Naive thymus-derived CD8-positive, alpha-beta T cell (primary cell): ENCODE measurements around the gene CYP46A1. TPM values are rescaled to one million over a fixed set of nuclear protein-coding genes. Genes with fewer than 3 reads are reported as not detected.
"Not testable (repeated sequence)": the region's sequence is repeated elsewhere in the genome, so short reads cannot be mapped to it uniquely, and the experiment has no call there.

Experiments
- ATAC-seq, 2 donors: fragments of 150-1000 bp; cut with Tn5 transposase in 1 of 2; sonication (Bioruptor Pico), chemical (Tn5 transposase) in 1 of 2; 1 replicate in 1 of 2; 2 replicates in 1 of 2; pipeline ENCODE4 v1.10.0; 2021; ENCODE audit warnings: mild to moderate bottlenecking in 2 of 2, moderate library complexity in 2 of 2
- POLR2A ChIA-PET: fragments of 350-600 bp; sonication (Branson Sonifier 250); formaldehyde crosslinking; loops from one replicate; lab custom pipeline; 2021; ENCODE audit warnings: antibody characterized with exemption; lab: Charles Lee
- DNase-seq, 10 donors: peaks; one replicate each; pipeline versions ENCODE4 v3.0.0 to v3.0.0-alpha.2; 2020 to 2022
- H3K27ac Mint-ChIP-seq, 10 donors: one replicate each; pipeline ENCODE4 v1.8.0; 2020 to 2022; ENCODE audit warnings: mild to moderate bottlenecking in 10 of 10, mixed read lengths in 10 of 10, moderate library complexity in 4 of 10, inconsistent platforms in 1 of 10
- H3K27me3 Mint-ChIP-seq, 5 donors: one replicate each; pipeline ENCODE4 v1.8.0; 2021 to 2022; ENCODE audit warnings: mixed read lengths in 5 of 5
- H3K36me3 Mint-ChIP-seq, 3 donors: one replicate each; pipeline ENCODE4 v1.8.0; 2020 to 2022; ENCODE audit warnings: mixed read lengths in 3 of 3, mild to moderate bottlenecking in 2 of 3, inconsistent platforms in 1 of 3
- H3K4me1 Mint-ChIP-seq, 4 donors: one replicate each; pipeline ENCODE4 v1.8.0; 2021 to 2022; ENCODE audit warnings: mixed read lengths in 4 of 4
- H3K4me3 Mint-ChIP-seq, 10 donors: one replicate each; pipeline ENCODE4 v1.8.0; 2020 to 2022; ENCODE audit warnings: mild to moderate bottlenecking in 10 of 10, mixed read lengths in 10 of 10, moderate library complexity in 6 of 10, inconsistent platforms in 1 of 10
- H3K9me3 Mint-ChIP-seq, 9 donors: one replicate each; pipeline ENCODE4 v1.8.0; 2020 to 2022; ENCODE audit warnings: mixed read lengths in 9 of 9, mild to moderate bottlenecking in 3 of 9, inconsistent platforms in 1 of 9, moderate library complexity in 1 of 9
- polyA plus RNA-seq, 3 donors: library from polyadenylated mRNA; unstranded; fragments of 300-500 nt; fragmentation: Illumina TruSeq; gene quantifications; one replicate each; pipeline ENCODE4 v1.2.3, GENCODE V29; 2021
- total RNA-seq, 8 experiments: library from RNA in 2 of 8; stranded (reverse) in 2 of 8; gene quantifications; one replicate each; pipeline ENCODE4 v1.2.3 and lab custom pipeline; 2021 to 2026

The CYP46A1 gene
- total and polyA plus RNA-seq, 5 experiments from 2014 or later: 0.02 to 0.44 (median 0.41) TPM; not detected in 2

DNA sequence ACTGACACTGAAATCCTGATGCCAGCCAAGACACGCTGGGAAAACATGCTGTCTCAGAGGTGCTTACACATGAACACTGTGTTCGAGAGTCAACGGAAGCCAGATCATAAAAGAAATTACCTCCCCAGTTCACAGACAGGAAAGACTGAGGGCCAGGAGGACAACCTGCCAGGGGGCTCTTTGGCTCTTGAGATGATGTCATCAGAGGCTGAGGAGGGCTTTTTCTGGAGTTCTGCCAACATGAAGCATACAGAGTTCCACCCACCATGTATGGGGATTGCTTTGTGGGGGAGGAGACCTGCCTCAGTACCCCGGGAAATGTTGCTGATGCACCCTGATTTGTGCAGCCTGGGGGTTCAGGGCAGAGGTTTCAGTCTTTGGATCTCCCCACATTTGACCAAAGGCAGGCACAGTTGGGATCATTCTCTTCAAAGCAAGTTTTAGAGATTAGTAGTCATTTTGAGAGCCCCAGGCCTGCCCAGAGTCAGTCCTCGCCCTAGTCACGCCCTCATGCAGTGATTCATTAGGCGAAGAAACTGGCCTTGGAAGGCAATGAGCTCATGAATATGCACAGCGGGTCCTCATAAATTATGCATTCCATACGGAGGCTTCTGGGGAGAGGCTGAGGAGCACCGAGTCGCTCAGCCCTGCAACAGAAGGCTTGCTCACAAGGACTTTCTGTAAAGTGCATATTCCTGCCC, 74.2 kb downstream of the CYP46A1 start:
- no peak overlapping the region for H3K27ac Mint-ChIP-seq
- peaks cover 0 to 2% (median 0%) of the 10 kb centered on the region in 9 donors for H3K9me3 Mint-ChIP-seq
- no peak for DNase-seq
- no peak for ATAC-seq
- H3K4me3 Mint-ChIP-seq: no peak overlapping the region
- POLR2A ChIA-PET: no interaction called here
- H3K36me3 Mint-ChIP-seq: no peaks in the 10 kb centered on the region
- H3K4me1 Mint-ChIP-seq: peaks cover 5 to 6% (median 5%) of the 10 kb centered on the region in 4 donors
- H3K27me3 Mint-ChIP-seq: peaks cover 11 to 39% (median 28%) of the 10 kb centered on the region in 5 donors

DNA sequence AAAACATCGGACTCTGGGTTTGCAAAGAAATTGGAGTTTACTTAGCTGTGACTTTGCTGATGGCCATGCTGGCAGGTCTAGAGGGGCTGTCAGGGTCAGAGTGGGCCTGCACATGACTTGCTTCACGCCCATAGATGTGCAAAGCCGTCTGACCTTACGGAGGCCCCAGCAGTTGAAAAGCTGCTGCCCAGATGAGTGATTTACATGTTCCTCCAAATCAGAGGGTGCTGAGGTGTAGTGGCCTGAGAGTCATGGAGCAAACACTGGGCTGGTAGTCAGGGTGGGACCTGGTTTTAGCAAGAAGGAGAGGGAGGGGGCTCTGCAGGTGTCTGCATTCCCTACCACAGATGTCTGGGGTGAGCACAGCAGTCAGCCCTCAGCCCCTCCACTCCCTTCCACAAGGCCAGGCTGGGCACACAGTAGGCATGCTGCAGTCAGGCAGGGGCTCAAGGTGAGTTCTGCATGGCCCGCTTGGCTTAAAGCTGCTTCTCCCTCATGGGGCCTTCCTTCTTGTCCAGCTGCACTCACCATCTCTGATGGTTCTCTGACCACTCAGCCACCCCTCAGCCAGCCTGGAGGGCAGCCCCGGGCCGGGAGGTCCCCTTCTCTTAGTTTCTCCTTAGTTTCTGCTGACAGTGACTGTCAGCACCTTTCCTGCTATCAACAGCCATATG, 74.9 kb downstream of the CYP46A1 start:
- Mint-ChIP-seq H3K4me1 (no peaks in the 10 kb centered on the region), H3K9me3 (peaks cover 0 to 2% (median 0%) of the 10 kb centered on the region in 9 donors), H3K36me3 (no peaks in the 10 kb centered on the region), H3K27me3 (peaks cover 5 to 32% (median 22%) of the 10 kb centered on the region in 5 donors), H3K27ac (peak overlapping the region in 1 of 10 donors; percentile 20), H3K4me3 (no peak overlapping the region)
- POLR2A ChIA-PET: no interaction called here
- ATAC-seq (no peak), DNase-seq (no peak)

DNA sequence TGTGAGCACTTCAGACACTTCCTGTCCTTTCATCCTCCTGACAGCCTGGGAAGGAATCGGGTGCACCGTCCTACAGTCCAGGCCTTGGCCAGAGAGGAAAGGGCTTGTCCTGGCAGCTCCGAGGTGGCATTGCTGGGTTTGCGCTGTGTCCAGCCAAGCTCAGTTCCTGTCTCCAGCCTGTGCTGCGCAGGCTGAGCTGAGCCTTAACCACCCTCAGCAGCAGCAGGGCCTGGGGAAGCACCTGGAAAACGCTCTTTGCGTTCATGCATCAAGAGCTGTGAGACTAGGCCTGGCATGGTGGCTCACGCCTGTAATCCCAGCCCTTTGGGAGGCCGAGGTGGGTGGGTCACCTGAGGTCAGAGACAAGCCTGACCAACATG, 75.4 kb downstream of the CYP46A1 start:
- Mint-ChIP-seq H3K4me3 (no peak overlapping the region), H3K27me3 (peaks cover 4 to 27% (median 16%) of the 10 kb centered on the region in 5 donors), H3K4me1 (no peaks in the 10 kb centered on the region), H3K27ac (no peak overlapping the region), H3K36me3 (no peaks in the 10 kb centered on the region), H3K9me3 (peaks cover 0 to 2% (median 0%) of the 10 kb centered on the region in 9 donors)
- DNase-seq: no peak
- no peak for ATAC-seq
- POLR2A ChIA-PET: no interaction called here

DNA sequence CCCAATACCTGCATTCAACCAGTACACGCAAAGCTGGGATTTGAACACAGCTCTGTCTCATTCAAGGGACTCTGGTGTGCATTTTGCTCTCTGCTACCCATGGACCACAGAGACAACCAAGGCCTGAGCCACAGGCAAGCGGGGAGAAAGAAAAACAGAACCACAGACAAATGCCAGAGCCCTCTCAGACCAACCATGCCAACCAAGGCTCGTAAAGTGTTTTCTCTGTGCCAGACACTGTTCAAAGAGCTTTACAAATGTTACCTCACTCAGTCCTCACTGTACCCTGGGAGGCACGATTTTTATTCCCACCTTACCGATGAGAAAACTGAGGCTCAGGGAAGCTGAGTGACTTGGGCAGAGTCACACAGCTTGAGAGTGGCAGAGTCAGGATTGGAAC, 76.7 kb downstream of the CYP46A1 start:
- H3K36me3 Mint-ChIP-seq: no peaks in the 10 kb centered on the region
- peaks cover 0 to 2% (median 0%) of the 10 kb centered on the region in 9 donors for H3K9me3 Mint-ChIP-seq
- no peak overlapping the region for H3K4me3 Mint-ChIP-seq
- ATAC-seq (no peak), DNase-seq (no peak)
- no peaks in the 10 kb centered on the region for H3K4me1 Mint-ChIP-seq
- peak overlapping the region in 1 of 10 donors; percentile 53 for H3K27ac Mint-ChIP-seq
- peaks cover 3 to 21% (median 10%) of the 10 kb centered on the region in 5 donors for H3K27me3 Mint-ChIP-seq
- POLR2A ChIA-PET: no interaction called here

DNA sequence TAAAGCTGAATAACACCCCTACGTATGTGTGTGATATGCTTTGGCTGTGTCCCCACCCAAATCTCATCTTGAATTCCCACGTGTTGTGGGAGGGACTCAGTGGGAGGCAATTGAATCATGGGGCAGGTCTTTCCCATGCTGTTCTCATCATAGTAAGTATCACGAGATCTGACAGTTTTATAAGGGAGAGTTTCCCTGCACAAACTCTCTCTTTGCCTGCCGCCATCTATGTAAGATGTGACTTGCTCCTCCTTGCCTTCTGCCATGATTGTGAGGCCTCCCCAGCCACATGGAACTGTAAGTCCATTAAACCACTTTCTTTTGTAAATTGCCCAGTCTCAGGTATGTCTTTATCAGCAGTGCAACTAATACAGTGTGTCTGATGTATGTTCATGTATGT, 78.8 kb downstream of the CYP46A1 start:
- POLR2A ChIA-PET: interaction anchor here (0.6 kb wide), 1 partner anchor 600 kb away, joined by 7 read pairs; no protein-coding TSS in a partner anchor
- not testable (repeated sequence) for ATAC-seq, H3K36me3 Mint-ChIP-seq, H3K4me1 Mint-ChIP-seq, H3K9me3 Mint-ChIP-seq, DNase-seq, H3K27ac Mint-ChIP-seq, H3K4me3 Mint-ChIP-seq
- peaks cover 0 to 14% (median 3%) of the 10 kb centered on the region in 5 donors for H3K27me3 Mint-ChIP-seq

DNA sequence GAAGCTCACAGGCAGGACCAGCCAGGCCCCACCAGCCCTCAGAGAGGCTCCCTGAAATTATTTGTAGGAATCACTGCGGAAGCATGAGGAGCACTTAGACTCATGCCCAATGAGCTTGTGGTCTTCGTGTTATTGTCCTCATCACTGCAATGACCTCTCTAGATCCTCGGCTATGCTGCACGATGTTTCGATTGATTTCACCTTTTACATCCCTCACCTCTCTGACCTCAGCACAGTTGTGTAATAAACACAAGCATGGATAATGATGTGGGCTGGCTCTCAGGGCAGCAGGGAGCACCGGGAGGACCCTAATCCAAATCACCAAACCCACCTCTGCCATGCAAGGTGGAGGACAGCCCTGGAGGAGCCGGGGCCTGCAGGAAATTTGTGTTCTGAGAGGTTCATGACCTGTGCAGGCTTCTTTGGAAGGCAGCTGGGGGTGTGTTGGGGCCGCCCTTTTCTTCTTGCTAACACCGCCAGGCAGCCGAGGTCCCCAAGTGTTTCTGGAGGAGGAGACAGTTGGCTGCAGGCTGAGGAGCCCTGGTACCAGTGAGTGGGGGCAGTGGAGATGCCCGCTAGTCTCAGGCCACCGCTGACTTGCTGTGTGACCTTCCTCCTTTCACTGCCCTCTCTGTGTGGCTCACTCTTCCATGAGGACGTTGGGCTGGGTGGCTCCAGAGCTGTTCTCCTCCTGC, 79.6 kb downstream of the CYP46A1 start:
- no peak for ATAC-seq
- Mint-ChIP-seq H3K4me3 (no peak overlapping the region), H3K9me3 (peaks cover 0 to 2% (median 0%) of the 10 kb centered on the region in 9 donors), H3K36me3 (no peaks in the 10 kb centered on the region), H3K27me3 (peaks cover 0 to 17% (median 9%) of the 10 kb centered on the region in 5 donors), H3K27ac (no peak overlapping the region), H3K4me1 (no peaks in the 10 kb centered on the region)
- POLR2A ChIA-PET: interaction anchor here (0.6 kb wide), 1 partner anchor 601 kb away, joined by 7 read pairs; no protein-coding TSS in a partner anchor
- no peak for DNase-seq

DNA sequence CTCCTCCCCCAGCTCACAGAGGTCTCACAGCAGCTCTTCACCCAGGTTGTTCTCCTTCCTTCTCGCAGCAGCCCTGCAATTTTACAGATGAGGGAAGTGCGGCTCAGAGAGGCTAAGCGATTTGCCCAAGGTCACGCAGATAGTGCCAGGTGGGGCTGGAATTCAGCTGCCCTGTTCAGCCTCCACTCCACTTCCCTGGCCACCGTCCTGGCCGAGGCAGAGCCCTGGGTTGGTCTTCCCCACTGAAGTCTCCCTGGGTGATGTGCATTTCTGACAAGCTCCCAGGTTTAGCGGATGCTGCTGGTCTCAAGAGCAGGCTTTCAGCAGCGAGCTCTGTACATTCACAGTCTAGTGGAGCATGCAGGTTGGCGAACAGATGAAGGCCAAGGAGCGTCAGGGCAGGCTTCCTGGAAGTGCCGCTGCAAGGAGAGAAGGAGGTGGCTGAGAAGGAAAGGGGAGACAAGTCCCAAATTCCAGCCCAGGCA, 80.2 kb downstream of the CYP46A1 start:
- H3K9me3 Mint-ChIP-seq: peaks cover 0 to 2% (median 0%) of the 10 kb centered on the region in 9 donors
- H3K27me3 Mint-ChIP-seq: peaks cover 0 to 17% (median 9%) of the 10 kb centered on the region in 5 donors
- POLR2A ChIA-PET: no interaction called here
- no peaks in the 10 kb centered on the region for H3K4me1 Mint-ChIP-seq
- no peak for DNase-seq
- ATAC-seq: no peak
- H3K27ac Mint-ChIP-seq: no peak overlapping the region
- H3K4me3 Mint-ChIP-seq: no peak overlapping the region
- H3K36me3 Mint-ChIP-seq: no peaks in the 10 kb centered on the region

DNA sequence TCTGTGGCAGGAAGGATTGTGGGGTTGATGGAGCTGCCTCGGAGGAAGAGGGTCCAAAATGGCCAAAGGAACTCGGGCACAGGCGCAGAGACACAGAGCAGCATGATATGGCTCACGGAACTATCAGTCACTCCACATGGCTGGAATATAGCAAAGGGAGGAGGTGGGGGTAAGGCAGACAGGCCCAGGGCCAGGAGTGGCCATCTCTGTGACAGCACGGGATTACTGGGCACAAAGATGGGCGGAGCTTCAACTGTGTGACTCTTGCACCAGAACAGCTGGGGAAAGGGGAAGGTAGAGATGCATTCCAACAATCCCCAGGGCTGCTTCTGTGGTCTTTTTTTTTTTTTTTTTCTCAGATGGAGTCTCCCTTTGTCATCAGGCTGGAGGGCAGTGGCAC, 84.3 kb downstream of the CYP46A1 start:
- DNase-seq (no peak), ATAC-seq (no peak)
- peaks cover 2 to 23% (median 9%) of the 10 kb centered on the region in 5 donors for H3K27me3 Mint-ChIP-seq
- POLR2A ChIA-PET: no interaction called here
- H3K4me1 Mint-ChIP-seq: no peaks in the 10 kb centered on the region
- peaks cover 0 to 4% (median 0%) of the 10 kb centered on the region in 9 donors for H3K9me3 Mint-ChIP-seq
- H3K27ac Mint-ChIP-seq: no peak overlapping the region
- H3K36me3 Mint-ChIP-seq: peaks cover 0 to 4% (median 0%) of the 10 kb centered on the region in 3 donors
- no peak overlapping the region for H3K4me3 Mint-ChIP-seq

DNA sequence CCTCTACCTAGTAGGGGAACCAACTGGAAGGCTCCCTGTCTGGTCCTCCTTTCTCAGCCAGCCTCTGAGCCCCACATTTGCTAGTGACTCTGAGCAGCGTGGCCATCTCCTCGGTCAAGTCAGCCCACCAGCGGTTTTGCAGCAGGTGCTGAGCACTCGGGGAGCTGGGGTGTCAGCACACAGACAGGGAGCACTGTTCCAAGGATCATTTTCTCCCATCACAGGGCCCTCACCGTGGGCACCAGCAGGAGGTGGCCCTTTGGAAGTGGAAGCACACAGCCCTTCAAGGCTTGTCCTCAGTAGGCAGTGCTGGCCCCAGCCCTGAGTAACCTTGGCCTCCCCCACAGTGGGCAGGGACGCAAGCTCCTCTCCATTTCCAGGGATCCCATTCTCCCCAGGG, 85.0 kb downstream of the CYP46A1 start:
- H3K27ac Mint-ChIP-seq: no peak overlapping the region
- DNase-seq: no peak
- ATAC-seq: no peak
- peaks cover 2 to 28% (median 9%) of the 10 kb centered on the region in 5 donors for H3K27me3 Mint-ChIP-seq
- no peaks in the 10 kb centered on the region for H3K4me1 Mint-ChIP-seq
- no peak overlapping the region for H3K4me3 Mint-ChIP-seq
- peaks cover 0 to 4% (median 0%) of the 10 kb centered on the region in 3 donors for H3K36me3 Mint-ChIP-seq
- peaks cover 0 to 4% (median 0%) of the 10 kb centered on the region in 9 donors for H3K9me3 Mint-ChIP-seq
- POLR2A ChIA-PET: no interaction called here

DNA sequence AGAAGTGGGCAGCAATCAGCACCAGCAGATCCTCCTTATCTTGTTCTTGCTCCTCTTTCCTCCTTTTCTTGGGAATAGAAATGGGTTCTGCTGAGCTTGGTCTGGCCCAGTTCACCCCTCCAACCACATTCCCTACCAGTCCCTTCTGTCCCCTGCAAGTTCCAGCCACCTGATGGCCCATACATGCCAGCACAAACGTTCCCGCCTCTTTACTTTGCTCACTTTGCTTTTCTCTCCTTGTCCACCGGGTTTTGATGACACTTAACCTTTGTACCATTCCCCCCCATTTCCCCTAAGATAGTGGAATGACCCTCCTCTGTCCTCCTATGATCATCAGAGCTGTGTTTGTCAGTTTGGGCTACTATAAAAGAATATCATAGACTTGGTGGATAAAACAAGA, 85.7 kb downstream of the CYP46A1 start:
- POLR2A ChIA-PET: no interaction called here
- H3K36me3 Mint-ChIP-seq: peaks cover 0 to 4% (median 0%) of the 10 kb centered on the region in 3 donors
- peaks cover 0 to 4% (median 0%) of the 10 kb centered on the region in 9 donors for H3K9me3 Mint-ChIP-seq
- H3K4me3 Mint-ChIP-seq: no peak overlapping the region
- DNase-seq: no peak
- peaks cover 2 to 33% (median 13%) of the 10 kb centered on the region in 5 donors for H3K27me3 Mint-ChIP-seq
- no peak for ATAC-seq
- H3K27ac Mint-ChIP-seq: no peak overlapping the region
- H3K4me1 Mint-ChIP-seq: no peaks in the 10 kb centered on the region

DNA sequence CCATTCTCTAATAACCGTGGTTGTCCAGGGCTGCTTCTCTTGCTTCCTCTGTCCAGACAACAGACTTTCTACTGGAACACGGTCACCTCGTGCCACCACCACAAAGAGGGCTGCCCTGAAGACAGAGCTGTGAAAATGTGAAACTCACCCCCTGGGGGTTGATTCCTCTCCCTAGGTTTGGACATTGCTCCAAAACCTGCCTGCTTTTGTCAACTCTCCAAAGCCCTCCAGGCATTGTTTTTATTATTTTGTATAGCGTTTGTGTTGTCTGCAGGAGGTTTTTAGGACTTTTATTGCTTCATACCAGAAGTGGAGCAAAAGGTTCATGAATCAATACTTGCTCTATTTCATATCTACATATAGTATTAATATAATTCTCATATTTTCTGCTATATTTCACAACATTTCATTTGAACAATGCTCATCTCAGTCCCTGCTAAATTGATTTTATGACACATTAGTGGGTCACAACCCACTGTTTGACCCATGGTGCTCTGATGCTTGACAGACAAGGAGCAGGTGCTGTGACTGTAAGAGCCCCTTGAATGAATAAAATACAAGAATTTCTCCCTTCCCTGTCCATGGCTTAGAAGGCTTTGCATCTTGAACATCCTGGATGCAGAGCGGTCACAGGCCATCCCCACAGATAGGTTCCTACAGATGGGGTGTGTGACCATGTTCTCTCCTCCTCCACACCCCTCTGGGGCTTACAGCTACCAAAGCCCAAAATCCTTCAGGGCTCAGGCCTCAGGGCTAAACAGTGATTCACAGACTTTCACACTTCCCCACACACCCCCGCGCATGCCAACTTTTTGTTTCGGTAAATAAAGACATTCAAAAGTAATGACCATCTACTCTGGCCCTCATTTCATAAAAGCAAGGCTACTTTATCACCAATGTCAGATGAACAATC, 88.5 kb downstream of the CYP46A1 start:
- POLR2A ChIA-PET: no interaction called here
- Mint-ChIP-seq H3K27ac (no peak overlapping the region), H3K36me3 (peaks cover 0 to 4% (median 0%) of the 10 kb centered on the region in 3 donors), H3K4me3 (no peak overlapping the region), H3K27me3 (peaks cover 2 to 51% (median 18%) of the 10 kb centered on the region in 5 donors), H3K4me1 (no peaks in the 10 kb centered on the region), H3K9me3 (peaks cover 0 to 4% (median 0%) of the 10 kb centered on the region in 9 donors)
- DNase-seq: no peak
- ATAC-seq: no peak
